Neural progenitor cell (in vitro differentiated cells): Measurements from ENCODE around the gene MAN1A1.

Experiments
- CTCF ChIP-seq: fragments of 200-600 bp; sonication (generic); IDR thresholded peaks from 2 replicates; pipeline ENCODE4 v1.5.1; 2017; ENCODE audit warnings: antibody characterized with exemption, mild to moderate bottlenecking
- EZH2 ChIP-seq: fragments of 200-600 bp; sonication (generic); IDR thresholded peaks from 2 replicates; pipeline ENCODE4 v1.6.1; 2017; ENCODE audit warnings: antibody characterized with exemption, mild to moderate bottlenecking, moderate library complexity
- EZH2phosphoT487 ChIP-seq: fragments of 200-600 bp; sonication (generic); IDR thresholded peaks from 2 replicates; pipeline ENCODE4 v1.6.1; 2017; ENCODE audit warnings: antibody characterized with exemption

GRCh38 chr6:119171864-119172588 is 177.5 kb downstream of the MAN1A1 start:
- TF ChIP-seq CTCF (no peak), EZH2 (no peak), EZH2phosphoT487 (no peak)
